ENCODE data around the gene RELL1. TPM values are rescaled to one million over a fixed set of nuclear protein-coding genes. Genes with fewer than 3 reads are reported as not detected.

Gene RELL1
- total and polyA plus RNA-seq, 5 donors from 2014 or later = 2.7 to 24.3 (median 5.3) TPM

DNA sequence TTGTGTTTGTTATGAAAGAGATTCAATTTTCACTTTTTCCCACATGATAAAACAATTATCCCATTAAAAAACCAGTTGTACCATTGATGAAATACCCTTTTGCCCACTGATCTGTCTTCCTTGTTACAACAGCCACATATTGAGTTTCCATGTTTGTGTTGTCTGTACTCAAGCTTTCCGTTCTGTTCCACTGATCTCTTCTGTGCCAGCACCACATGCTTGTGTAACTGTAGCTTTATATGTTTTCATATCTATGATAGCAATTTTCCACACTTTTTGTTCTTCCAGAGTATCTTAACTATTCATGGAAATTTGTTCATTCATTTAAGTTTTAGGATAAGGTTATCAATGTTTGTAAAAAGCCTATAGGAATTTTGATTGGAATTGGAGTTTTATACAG lies 24.3 kb upstream of the RELL1 start:
- Mint-ChIP-seq H3K36me3 (no peaks in the 10 kb centered on the region), H3K27me3 (peaks cover 21% of the 10 kb centered on the region), H3K4me1 (no peaks in the 10 kb centered on the region), H3K9me3 (peaks cover 0 to 1% (median 0%) of the 10 kb centered on the region in 7 donors), H3K27ac (no peak overlapping the region), H3K4me3 (no peak overlapping the region)
- Histone ChIP-seq H3K27me3 (ENCODE audit: control insufficient read depth, insufficient read depth, low read length) (peaks cover 17% of the 10 kb centered on the region), H3K4me1 (ENCODE audit: control insufficient read depth, insufficient read depth, low read length, poor library complexity, severe bottlenecking) (no peaks in the 10 kb centered on the region), H3K9me3 (ENCODE audit: control insufficient read depth in 2 of 2, low read length in 2 of 2) (no peaks in the 10 kb centered on the region), H3K27ac (ENCODE audit: insufficient read depth, low read length, poor library complexity, severe bottlenecking) (no peak overlapping the region), H3K4me3 (ENCODE audit: low read depth, low read length) (no peak overlapping the region), H3K36me3 (ENCODE audit: control insufficient read depth, insufficient read depth, low read length) (no peaks in the 10 kb centered on the region)
- DNase-seq = no peak
- no peak for ATAC-seq (ENCODE audit: low read depth in 2 of 2)

DNA sequence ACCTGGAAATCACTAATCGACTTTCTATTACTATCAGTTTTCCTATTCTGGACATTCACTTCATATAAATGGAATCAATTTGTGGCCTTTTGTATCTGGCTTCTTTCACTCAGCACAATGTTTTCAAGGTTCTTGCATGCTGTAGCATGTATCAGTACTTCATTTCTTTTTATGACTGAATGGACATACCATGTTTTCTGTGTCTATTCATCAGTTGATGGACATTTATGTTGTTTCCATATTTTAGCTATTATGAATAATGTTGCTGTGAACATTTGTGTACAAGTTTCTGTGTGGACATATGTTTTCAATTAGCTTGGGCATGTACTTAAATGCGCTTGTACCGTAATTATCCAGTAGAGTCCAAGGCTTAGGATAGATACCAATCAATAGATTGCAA lies 19.9 kb upstream of the RELL1 start:
- Mint-ChIP-seq H3K9me3 (peaks cover 0 to 1% (median 0%) of the 10 kb centered on the region in 7 donors), H3K4me3 (no peak overlapping the region), H3K27ac (no peak overlapping the region), H3K4me1 (no peaks in the 10 kb centered on the region), H3K36me3 (no peaks in the 10 kb centered on the region), H3K27me3 (peaks cover 9% of the 10 kb centered on the region)
- H3K4me3 ChIP-seq (ENCODE audit: low read depth, low read length) = no peak overlapping the region
- no peak for DNase-seq
- no peaks in the 10 kb centered on the region for H3K4me1 ChIP-seq (ENCODE audit: control insufficient read depth, insufficient read depth, low read length, poor library complexity, severe bottlenecking)
- no peaks in the 10 kb centered on the region for H3K9me3 ChIP-seq (ENCODE audit: control insufficient read depth in 2 of 2, low read length in 2 of 2)
- peaks cover 14% of the 10 kb centered on the region for H3K27me3 ChIP-seq (ENCODE audit: control insufficient read depth, insufficient read depth, low read length)
- ATAC-seq (ENCODE audit: low read depth in 2 of 2) = no peak
- no peak overlapping the region for H3K27ac ChIP-seq (ENCODE audit: insufficient read depth, low read length, poor library complexity, severe bottlenecking)
- no peaks in the 10 kb centered on the region for H3K36me3 ChIP-seq (ENCODE audit: control insufficient read depth, insufficient read depth, low read length)

GRCh38 chr4:37705571-37705970 lies 19.4 kb upstream of the RELL1 start:
- Mint-ChIP-seq H3K4me3 (no peak overlapping the region), H3K4me1 (no peaks in the 10 kb centered on the region), H3K36me3 (no peaks in the 10 kb centered on the region), H3K9me3 (peaks cover 0 to 1% (median 0%) of the 10 kb centered on the region in 7 donors), H3K27me3 (peaks cover 12% of the 10 kb centered on the region), H3K27ac (no peak overlapping the region)
- H3K27ac ChIP-seq (ENCODE audit: insufficient read depth, low read length, poor library complexity, severe bottlenecking) = no peak overlapping the region
- H3K4me1 ChIP-seq (ENCODE audit: control insufficient read depth, insufficient read depth, low read length, poor library complexity, severe bottlenecking) = no peaks in the 10 kb centered on the region
- H3K9me3 ChIP-seq (ENCODE audit: control insufficient read depth in 2 of 2, low read length in 2 of 2) = no peaks in the 10 kb centered on the region
- no peak for ATAC-seq (ENCODE audit: low read depth in 2 of 2)
- no peak for DNase-seq
- no peak overlapping the region for H3K4me3 ChIP-seq (ENCODE audit: low read depth, low read length)
- no peaks in the 10 kb centered on the region for H3K36me3 ChIP-seq (ENCODE audit: control insufficient read depth, insufficient read depth, low read length)
- peaks cover 14% of the 10 kb centered on the region for H3K27me3 ChIP-seq (ENCODE audit: control insufficient read depth, insufficient read depth, low read length)

GRCh38 chr4:37699868-37700481 lies 13.8 kb upstream of the RELL1 start:
- no peak for ATAC-seq (ENCODE audit: low read depth in 2 of 2)
- Histone ChIP-seq H3K27me3 (ENCODE audit: control insufficient read depth, insufficient read depth, low read length) (peaks cover 3% of the 10 kb centered on the region), H3K36me3 (ENCODE audit: control insufficient read depth, insufficient read depth, low read length) (no peaks in the 10 kb centered on the region), H3K4me3 (ENCODE audit: low read depth, low read length) (no peak overlapping the region), H3K9me3 (ENCODE audit: control insufficient read depth in 2 of 2, low read length in 2 of 2) (no peaks in the 10 kb centered on the region), H3K27ac (ENCODE audit: insufficient read depth, low read length, poor library complexity, severe bottlenecking) (no peak overlapping the region), H3K4me1 (ENCODE audit: control insufficient read depth, insufficient read depth, low read length, poor library complexity, severe bottlenecking) (no peaks in the 10 kb centered on the region)
- Mint-ChIP-seq H3K4me1 (no peaks in the 10 kb centered on the region), H3K4me3 (no peak overlapping the region), H3K36me3 (no peaks in the 10 kb centered on the region), H3K27ac (no peak overlapping the region), H3K9me3 (no peaks in the 10 kb centered on the region), H3K27me3 (peaks cover 39% of the 10 kb centered on the region)
- DNase-seq = no peak

DNA sequence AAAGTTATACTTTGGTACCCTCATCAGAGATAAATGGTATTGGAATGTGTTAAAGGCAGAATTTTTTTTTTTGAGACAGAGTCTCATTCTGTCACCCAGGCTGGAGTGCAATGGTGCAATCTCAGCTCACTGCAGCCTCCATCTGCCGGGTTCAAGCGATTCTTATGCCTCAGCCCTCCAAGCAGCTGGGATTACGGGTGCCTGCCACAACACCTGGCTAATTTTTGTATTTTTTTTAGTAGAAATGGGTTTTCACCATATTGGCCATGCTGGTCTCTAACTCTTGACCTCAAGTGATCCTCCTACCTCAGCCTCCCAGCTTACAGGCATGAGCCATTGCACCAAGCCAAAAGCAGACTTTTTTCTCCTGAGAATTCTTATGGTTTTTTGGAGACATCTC lies 11.4 kb upstream of the RELL1 start:
- H3K27ac ChIP-seq (ENCODE audit: insufficient read depth, low read length, poor library complexity, severe bottlenecking) = no peak overlapping the region
- no peak for ATAC-seq (ENCODE audit: low read depth in 2 of 2)
- no peak overlapping the region for H3K27ac Mint-ChIP-seq

DNA sequence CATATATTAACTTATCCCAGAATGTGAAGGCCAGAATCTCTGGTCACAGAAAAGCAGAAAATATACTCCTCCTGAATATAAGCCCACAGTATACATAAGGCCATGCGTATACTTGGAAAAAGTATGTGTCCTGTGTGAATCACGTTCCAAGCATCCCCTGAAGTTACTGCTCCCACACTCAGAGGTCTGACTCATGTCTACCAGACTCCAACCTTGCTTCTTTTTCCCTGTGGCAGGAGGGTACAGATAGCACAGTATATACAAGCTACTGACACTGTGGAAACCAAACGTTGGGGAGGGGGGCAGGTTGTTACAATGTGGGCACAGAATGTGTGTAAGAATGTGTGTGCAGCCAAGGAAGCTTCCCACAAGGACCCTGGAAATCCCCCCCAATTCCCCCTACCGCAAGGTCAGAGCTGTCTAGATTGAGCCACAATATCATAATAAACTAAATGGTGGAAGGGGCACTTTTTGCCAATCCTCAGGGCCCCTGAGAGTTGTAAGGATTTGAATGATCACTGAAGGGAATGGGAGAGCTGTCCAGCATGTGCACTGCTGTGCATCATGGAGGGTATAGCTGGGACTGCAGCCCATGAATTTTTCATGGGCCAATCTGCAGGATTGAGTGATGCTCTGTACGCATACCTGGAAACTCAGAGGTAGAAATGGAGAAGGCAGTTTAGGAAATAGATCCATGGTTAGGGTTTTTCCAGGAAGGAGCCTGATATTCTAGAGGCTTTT lies 7.4 kb upstream of the RELL1 start:
- DNase-seq (no peak), ATAC-seq (ENCODE audit: low read depth in 2 of 2) (no peak)
- Histone ChIP-seq H3K36me3 (ENCODE audit: control insufficient read depth, insufficient read depth, low read length) (no peaks in the 10 kb centered on the region), H3K4me1 (ENCODE audit: control insufficient read depth, insufficient read depth, low read length, poor library complexity, severe bottlenecking) (no peaks in the 10 kb centered on the region), H3K9me3 (ENCODE audit: control insufficient read depth in 2 of 2, low read length in 2 of 2) (no peaks in the 10 kb centered on the region), H3K27ac (ENCODE audit: insufficient read depth, low read length, poor library complexity, severe bottlenecking) (no peak overlapping the region), H3K27me3 (ENCODE audit: control insufficient read depth, insufficient read depth, low read length) (no peaks in the 10 kb centered on the region), H3K4me3 (ENCODE audit: low read depth, low read length) (no peak overlapping the region)
- Mint-ChIP-seq H3K27me3 (peaks cover 22% of the 10 kb centered on the region), H3K4me1 (peaks cover 0 to 7% (median 0%) of the 10 kb centered on the region in 4 donors), H3K36me3 (no peaks in the 10 kb centered on the region), H3K9me3 (peaks cover 0 to 12% (median 3%) of the 10 kb centered on the region in 7 donors), H3K27ac (no peak overlapping the region), H3K4me3 (no peak overlapping the region)

More for the DNA sequence above, 11.4 kb upstream of the RELL1 start:
- Mint-ChIP-seq H3K4me3 (no peak overlapping the region), H3K36me3 (no peaks in the 10 kb centered on the region), H3K4me1 (no peaks in the 10 kb centered on the region), H3K27me3 (peaks cover 36% of the 10 kb centered on the region), H3K9me3 (peaks cover 0 to 9% (median 2%) of the 10 kb centered on the region in 7 donors)
- Histone ChIP-seq H3K4me3 (ENCODE audit: low read depth, low read length) (no peak overlapping the region), H3K9me3 (ENCODE audit: control insufficient read depth in 2 of 2, low read length in 2 of 2) (no peaks in the 10 kb centered on the region), H3K36me3 (ENCODE audit: control insufficient read depth, insufficient read depth, low read length) (no peaks in the 10 kb centered on the region), H3K27me3 (ENCODE audit: control insufficient read depth, insufficient read depth, low read length) (no peaks in the 10 kb centered on the region), H3K4me1 (ENCODE audit: control insufficient read depth, insufficient read depth, low read length, poor library complexity, severe bottlenecking) (no peaks in the 10 kb centered on the region)
- no peak for DNase-seq

DNA sequence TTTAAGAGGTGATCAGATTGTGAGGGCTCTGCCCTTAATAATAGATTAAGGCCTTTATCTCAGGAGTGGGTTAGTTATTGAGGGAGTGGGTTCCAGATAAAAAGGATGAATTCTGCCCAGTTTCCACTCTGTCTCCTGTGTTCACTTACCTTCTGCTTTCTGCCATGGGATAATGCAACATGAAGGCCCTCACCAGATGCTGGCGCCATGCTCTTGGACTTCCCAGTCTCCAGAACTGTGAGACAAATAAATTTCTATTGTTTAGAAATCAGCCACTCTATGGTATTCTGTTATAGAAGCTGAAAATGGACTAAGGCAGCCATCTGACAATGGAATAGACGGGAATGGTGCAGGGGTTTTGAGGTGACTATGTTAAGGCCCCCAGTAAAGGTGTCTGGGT lies 6.9 kb upstream of the RELL1 start:
- H3K27ac Mint-ChIP-seq = no peak overlapping the region

GRCh38 chr4:37690976-37691375 lies 4.8 kb upstream of the RELL1 start:
- ATAC-seq (ENCODE audit: low read depth in 2 of 2) (no peak), DNase-seq (no peak)
- Histone ChIP-seq H3K4me1 (ENCODE audit: control insufficient read depth, insufficient read depth, low read length, poor library complexity, severe bottlenecking) (peaks cover 6% of the 10 kb centered on the region), H3K27me3 (ENCODE audit: control insufficient read depth, insufficient read depth, low read length) (no peaks in the 10 kb centered on the region), H3K27ac (ENCODE audit: insufficient read depth, low read length, poor library complexity, severe bottlenecking) (no peak overlapping the region), H3K4me3 (ENCODE audit: low read depth, low read length) (no peak overlapping the region), H3K36me3 (ENCODE audit: control insufficient read depth, insufficient read depth, low read length) (no peaks in the 10 kb centered on the region), H3K9me3 (ENCODE audit: control insufficient read depth in 2 of 2, low read length in 2 of 2) (no peaks in the 10 kb centered on the region)
- Mint-ChIP-seq H3K27me3 (peaks cover 17% of the 10 kb centered on the region), H3K27ac (no peak overlapping the region), H3K4me1 (peaks cover 0 to 8% (median 6%) of the 10 kb centered on the region in 4 donors), H3K9me3 (peaks cover 0 to 12% (median 3%) of the 10 kb centered on the region in 7 donors), H3K36me3 (no peaks in the 10 kb centered on the region), H3K4me3 (no peak overlapping the region)

More for the DNA sequence above, 6.9 kb upstream of the RELL1 start:
- Histone ChIP-seq H3K4me1 (ENCODE audit: control insufficient read depth, insufficient read depth, low read length, poor library complexity, severe bottlenecking) (no peaks in the 10 kb centered on the region), H3K4me3 (ENCODE audit: low read depth, low read length) (no peak overlapping the region), H3K27me3 (ENCODE audit: control insufficient read depth, insufficient read depth, low read length) (no peaks in the 10 kb centered on the region), H3K36me3 (ENCODE audit: control insufficient read depth, insufficient read depth, low read length) (no peaks in the 10 kb centered on the region), H3K27ac (ENCODE audit: insufficient read depth, low read length, poor library complexity, severe bottlenecking) (no peak overlapping the region), H3K9me3 (ENCODE audit: control insufficient read depth in 2 of 2, low read length in 2 of 2) (no peaks in the 10 kb centered on the region)
- peaks cover 0 to 12% (median 3%) of the 10 kb centered on the region in 7 donors for H3K9me3 Mint-ChIP-seq
- H3K4me1 Mint-ChIP-seq = peaks cover 0 to 7% (median 0%) of the 10 kb centered on the region in 4 donors
- DNase-seq = no peak
- ATAC-seq (ENCODE audit: low read depth in 2 of 2) = no peak
- no peaks in the 10 kb centered on the region for H3K36me3 Mint-ChIP-seq
- H3K4me3 Mint-ChIP-seq = no peak overlapping the region
- peaks cover 17% of the 10 kb centered on the region for H3K27me3 Mint-ChIP-seq

Measured in CD4-positive, CD25-positive, alpha-beta regulatory T cell (primary cell).